PFSK-1 (cell line): ENCODE results near the gene DIP2C.

Source experiments
- FOXP2 ChIP-seq: optimal IDR thresholded peaks from 2 replicates; pipeline ENCODE3; 2011; ENCODE audit warnings: borderline replicate concordance, control low read depth, inconsistent platforms; ENCODE audit not compliant: insufficient read depth; ENCODE audit errors: extremely low read length, extremely low read depth
- POLR2AphosphoS5 ChIP-seq: IDR thresholded peaks from 2 replicates; pipeline ENCODE4 v1.6.1; 2012; ENCODE audit warnings: low read depth, mild to moderate bottlenecking, control low read depth, low read length, moderate library complexity
- SIN3A ChIP-seq: IDR thresholded peaks from 2 replicates; pipeline ENCODE4 v1.6.1; 2012; ENCODE audit warnings: mild to moderate bottlenecking, low read length, moderate library complexity, borderline replicate concordance; ENCODE audit not compliant: insufficient read depth
- TAF1 ChIP-seq: IDR thresholded peaks from 2 replicates; pipeline ENCODE4 v1.6.1; 2012; ENCODE audit warnings: low read length, control low read depth, borderline replicate concordance; ENCODE audit not compliant: insufficient read depth
- TF ChIP-seq, protein P1 (sequence below), 2 experiments: IDR thresholded peaks; 2 replicates each; pipeline versions ENCODE4 v1.6.1 to v1.8.0; 2011 to 2012; ENCODE audit warnings: low read depth in 2 of 2, low read length in 2 of 2, control low read depth in 1 of 2, inconsistent platforms in 1 of 2, mild to moderate bottlenecking in 1 of 2, moderate library complexity in 1 of 2; ENCODE audit not compliant: insufficient read depth in 1 of 2

Gene DIP2C

GRCh38 chr10:650441-650851 lies 39.0 kb downstream of the DIP2C start:
- no peak for TF ChIP-seq POLR2AphosphoS5
- no peak for TF ChIP-seq FOXP2
- TF ChIP-seq, protein P1, sequence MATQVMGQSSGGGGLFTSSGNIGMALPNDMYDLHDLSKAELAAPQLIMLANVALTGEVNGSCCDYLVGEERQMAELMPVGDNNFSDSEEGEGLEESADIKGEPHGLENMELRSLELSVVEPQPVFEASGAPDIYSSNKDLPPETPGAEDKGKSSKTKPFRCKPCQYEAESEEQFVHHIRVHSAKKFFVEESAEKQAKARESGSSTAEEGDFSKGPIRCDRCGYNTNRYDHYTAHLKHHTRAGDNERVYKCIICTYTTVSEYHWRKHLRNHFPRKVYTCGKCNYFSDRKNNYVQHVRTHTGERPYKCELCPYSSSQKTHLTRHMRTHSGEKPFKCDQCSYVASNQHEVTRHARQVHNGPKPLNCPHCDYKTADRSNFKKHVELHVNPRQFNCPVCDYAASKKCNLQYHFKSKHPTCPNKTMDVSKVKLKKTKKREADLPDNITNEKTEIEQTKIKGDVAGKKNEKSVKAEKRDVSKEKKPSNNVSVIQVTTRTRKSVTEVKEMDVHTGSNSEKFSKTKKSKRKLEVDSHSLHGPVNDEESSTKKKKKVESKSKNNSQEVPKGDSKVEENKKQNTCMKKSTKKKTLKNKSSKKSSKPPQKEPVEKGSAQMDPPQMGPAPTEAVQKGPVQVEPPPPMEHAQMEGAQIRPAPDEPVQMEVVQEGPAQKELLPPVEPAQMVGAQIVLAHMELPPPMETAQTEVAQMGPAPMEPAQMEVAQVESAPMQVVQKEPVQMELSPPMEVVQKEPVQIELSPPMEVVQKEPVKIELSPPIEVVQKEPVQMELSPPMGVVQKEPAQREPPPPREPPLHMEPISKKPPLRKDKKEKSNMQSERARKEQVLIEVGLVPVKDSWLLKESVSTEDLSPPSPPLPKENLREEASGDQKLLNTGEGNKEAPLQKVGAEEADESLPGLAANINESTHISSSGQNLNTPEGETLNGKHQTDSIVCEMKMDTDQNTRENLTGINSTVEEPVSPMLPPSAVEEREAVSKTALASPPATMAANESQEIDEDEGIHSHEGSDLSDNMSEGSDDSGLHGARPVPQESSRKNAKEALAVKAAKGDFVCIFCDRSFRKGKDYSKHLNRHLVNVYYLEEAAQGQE (IDR thresholded peaks at IDR 0.05; ENCODE audit: insufficient read depth in 1 of 2, low read depth in 2 of 2, low read length in 2 of 2): no peak
- no peak for TF ChIP-seq SIN3A
- TF ChIP-seq TAF1: no peak

DNA sequence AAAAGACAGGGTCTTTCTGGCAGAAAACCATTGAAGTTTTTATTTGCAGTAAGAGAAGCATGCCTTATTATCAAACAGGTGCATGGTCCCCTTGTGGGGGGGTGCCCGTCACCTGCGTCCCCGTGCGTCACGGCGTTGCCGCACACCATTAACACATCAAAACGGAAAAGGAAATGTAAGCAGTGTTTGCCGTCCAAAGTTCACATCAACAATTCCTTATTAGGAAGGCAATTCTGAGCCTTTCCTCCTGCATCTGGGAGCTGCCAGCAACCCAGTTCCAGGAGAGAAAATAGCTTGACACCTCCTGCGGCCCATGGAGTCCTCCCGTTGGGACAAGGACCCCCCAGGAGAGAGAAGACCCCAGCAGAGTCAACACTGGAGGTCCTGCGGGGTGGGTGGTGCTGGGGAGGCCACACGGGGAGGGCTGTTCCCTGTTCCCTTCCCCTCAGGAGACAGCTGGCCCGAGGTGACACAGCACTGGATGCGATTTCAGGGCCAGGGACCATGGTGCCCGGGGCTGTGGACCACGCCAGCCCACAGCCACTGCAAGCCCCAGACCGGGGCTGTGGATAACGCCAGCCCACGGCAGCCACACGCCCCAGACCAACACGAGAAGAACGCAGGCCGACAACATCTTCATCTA lies 39.5 kb downstream of the DIP2C start:
- TF ChIP-seq SIN3A (no peak), FOXP2 (peak; percentile 77)

GRCh38 chr10:649445-649797 lies 40.0 kb downstream of the DIP2C start:
- no peak for TF ChIP-seq TAF1
- TF ChIP-seq, protein P1 (IDR thresholded peaks at IDR 0.05; ENCODE audit: insufficient read depth in 1 of 2, low read depth in 2 of 2, low read length in 2 of 2): no peak
- no peak for TF ChIP-seq FOXP2
- no peak for TF ChIP-seq SIN3A
- no peak for TF ChIP-seq POLR2AphosphoS5

GRCh38 chr10:646118-646524 lies 43.3 kb downstream of the DIP2C start:
- TF ChIP-seq TAF1: no peak
- TF ChIP-seq, protein P1 (IDR thresholded peaks at IDR 0.05; ENCODE audit: insufficient read depth in 1 of 2, low read depth in 2 of 2, low read length in 2 of 2): no peak
- TF ChIP-seq FOXP2: no peak
- no peak for TF ChIP-seq SIN3A
- TF ChIP-seq POLR2AphosphoS5: no peak

DNA sequence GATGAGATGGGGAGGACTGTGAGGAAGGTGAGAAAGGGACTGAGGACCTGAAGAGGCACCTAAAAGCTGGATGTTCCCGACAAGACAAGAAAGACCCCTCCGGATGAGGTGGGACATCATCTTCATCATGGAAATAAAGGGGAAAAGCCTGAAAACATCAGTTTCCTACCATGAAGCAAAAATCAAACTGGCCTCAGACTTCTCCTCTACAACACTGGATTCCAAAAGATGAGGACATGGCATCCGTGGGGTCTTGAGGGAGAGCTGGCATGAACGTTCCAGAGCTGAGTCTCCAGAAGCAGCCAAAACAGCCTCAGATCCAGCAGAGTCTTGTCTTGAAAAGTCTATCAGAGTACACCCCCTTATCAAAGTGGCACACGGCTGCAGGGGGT lies 44.5 kb downstream of the DIP2C start:
- TF ChIP-seq TAF1 (no peak), POLR2AphosphoS5 (no peak), FOXP2 (no peak), SIN3A (no peak)
- TF ChIP-seq, protein P1 (IDR thresholded peaks at IDR 0.05; ENCODE audit: insufficient read depth in 1 of 2, low read depth in 2 of 2, low read length in 2 of 2): no peak
